ENCODE results near the gene OTULIN.
A peak's percentile ranks its signal among the peaks of the same experiment; 100 is the strongest.

The OTULIN gene

DNA sequence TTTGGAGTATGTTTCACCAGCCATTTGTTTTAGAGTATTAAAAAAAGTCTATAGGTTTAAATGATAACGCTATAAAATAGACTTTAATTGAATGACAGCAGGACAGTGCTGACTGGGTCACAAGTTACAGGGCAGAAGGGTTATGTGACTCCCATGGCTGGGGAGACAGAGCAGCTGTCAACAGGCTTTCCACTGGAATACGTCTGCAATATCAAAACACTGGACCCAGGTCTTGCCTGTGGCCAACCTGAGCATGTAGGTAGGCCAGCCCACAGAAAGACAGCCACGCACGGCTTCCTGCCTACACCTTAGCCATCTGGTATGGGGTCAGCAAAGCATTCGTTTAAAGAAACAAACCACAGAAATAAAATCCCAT, 80.7 kb downstream of the OTULIN start:
- TF ChIP-seq CTCF (conservative IDR thresholded peaks at IDR 0.05; ENCODE audit: control insufficient read depth, insufficient read depth, low read depth, low read length): no peak
- DNase-seq (ENCODE audit: low read depth): no peak
- no peak overlapping the region for H3K4me3 ChIP-seq (ENCODE audit: control insufficient read depth, low read depth, low read length)

DNA sequence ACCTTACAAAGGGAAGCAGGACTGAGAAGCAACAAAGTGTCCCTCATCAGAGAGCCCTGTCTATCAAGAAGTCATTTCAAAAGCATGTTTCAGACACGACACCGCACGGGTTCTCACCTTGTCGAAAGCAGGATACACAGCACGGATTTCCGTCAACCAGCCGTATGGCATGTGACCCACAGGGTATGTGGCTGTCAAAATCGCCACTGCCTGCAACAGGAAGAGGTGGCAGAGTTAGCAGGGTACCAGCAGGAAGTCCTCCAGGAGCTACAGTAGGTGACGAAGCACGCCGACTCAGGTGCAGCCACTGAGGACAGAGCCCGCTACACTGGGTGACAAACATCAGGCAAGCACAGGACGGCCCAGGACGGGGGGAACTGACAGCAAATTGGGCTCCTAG, 81.2 kb downstream of the OTULIN start:
- no peak for DNase-seq (ENCODE audit: low read depth)
- H3K4me3 ChIP-seq (ENCODE audit: control insufficient read depth, low read depth, low read length): no peak overlapping the region
- no peak for TF ChIP-seq CTCF (conservative IDR thresholded peaks at IDR 0.05; ENCODE audit: control insufficient read depth, insufficient read depth, low read depth, low read length)

- no peak overlapping the region for H3K4me3 ChIP-seq (ENCODE audit: control insufficient read depth, low read depth, low read length)
- no peak for TF ChIP-seq CTCF (conservative IDR thresholded peaks at IDR 0.05; ENCODE audit: control insufficient read depth, insufficient read depth, low read depth, low read length)
- peak; percentile 11 for DNase-seq (ENCODE audit: low read depth)
Observed at GRCh38 chr5:14748180-14748900, 83.8 kb downstream of the OTULIN start.

All from fibroblast of mammary gland (primary cell).